ENCODE results near the gene ADGRL3.
"Not testable (repeated sequence)": the region's sequence is repeated elsewhere in the genome, so short reads cannot be mapped to it uniquely, and the experiment has no call there.

ADGRL3 gene

DNA sequence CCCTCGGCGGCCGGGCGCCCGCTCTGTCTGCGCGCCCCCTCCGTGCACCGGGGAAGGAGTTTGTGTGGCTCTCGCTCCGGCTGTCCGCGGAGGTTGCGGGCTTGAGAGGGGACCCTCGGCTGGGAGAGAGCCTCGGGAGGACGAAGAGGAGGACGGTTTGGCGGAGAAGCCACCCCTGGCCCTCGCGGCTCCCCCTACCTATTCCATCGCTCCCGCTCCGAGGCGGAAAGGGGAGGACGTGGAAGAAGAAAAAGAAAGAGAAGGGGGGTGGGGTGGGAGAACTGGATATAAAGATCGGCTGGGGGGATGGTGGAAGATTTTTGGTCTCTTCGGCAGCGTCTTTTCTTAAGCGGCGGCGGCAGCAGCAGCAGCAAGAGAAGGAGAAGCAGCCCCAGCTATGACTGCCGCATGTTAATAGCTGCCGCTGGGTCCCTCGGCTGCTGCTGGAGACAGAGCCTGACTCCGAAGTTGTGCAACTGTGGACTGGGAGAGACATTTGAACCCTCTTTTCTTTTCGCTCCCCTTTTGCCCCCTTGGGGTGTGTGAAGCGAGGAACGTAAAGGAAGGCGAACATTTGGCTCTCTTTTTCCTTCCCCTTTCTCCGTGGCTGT, 895 bp downstream of the ADGRL3 start:
- TF ChIP-seq POLR2A (IDR thresholded peaks at IDR 0.05; ENCODE audit: low read depth, low read length): no peak
- no peak for DNase-seq (ENCODE audit: insufficient read length, low spot score)
- FAIRE-seq: no peak

DNA sequence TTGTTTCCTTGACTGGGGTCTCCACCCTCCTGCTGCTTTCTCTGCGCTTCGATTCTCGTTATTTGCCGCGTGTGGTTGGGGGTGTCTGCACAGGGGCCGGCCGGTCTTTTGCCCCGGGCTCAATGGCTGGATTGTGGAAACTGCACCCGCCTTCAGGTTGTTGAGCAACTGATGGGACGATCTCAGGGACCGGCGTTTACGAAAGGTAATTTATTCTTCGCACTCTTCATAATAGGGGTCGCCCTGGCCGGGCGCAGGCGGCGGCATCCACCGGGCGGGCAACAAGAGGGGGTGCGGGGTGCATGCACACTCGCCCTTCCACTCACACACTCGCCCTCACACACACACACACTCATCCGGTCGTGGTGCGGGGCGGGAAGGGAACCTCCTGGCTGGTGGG, 1.4 kb downstream of the ADGRL3 start:
- DNase-seq (ENCODE audit: insufficient read length, low spot score): no peak
- TF ChIP-seq POLR2A (IDR thresholded peaks at IDR 0.05; ENCODE audit: low read depth, low read length): no peak
- no peak for FAIRE-seq

DNA sequence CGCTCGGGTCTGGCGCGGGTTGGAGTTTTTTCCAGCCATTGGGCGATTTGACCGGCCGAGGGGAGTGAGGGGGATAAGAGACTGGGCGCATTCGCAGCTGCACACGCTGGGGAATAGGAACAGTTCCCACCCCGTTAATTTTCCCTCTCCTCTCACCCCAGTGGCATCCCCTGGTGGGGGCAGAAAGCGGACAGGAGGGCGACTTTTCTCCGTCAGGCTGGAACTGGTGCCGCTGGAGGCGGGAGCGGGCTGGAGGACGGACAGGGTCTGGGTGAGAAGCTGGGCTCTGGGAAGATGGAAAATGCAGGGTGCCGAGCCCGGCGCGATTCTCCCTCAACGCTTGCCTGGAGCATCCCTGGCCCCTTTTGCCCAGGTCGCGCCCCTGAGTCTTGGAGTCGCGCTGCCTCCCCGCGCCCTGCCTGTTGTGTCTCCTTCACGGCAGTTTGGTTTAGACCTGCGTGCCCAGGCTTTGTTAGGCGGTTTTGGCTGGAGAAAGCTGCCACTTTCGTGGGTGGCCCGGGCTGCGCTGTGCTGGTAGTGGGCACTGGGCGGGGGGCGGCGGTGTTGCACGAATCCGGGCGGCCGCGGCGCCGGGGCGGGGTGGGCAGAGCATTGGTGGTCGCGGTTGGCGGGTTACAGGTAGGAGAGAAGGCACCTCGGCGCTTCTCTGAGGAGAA, 2.0 kb downstream of the ADGRL3 start:
- TF ChIP-seq POLR2A (IDR thresholded peaks at IDR 0.05; ENCODE audit: low read depth, low read length): no peak

DNA sequence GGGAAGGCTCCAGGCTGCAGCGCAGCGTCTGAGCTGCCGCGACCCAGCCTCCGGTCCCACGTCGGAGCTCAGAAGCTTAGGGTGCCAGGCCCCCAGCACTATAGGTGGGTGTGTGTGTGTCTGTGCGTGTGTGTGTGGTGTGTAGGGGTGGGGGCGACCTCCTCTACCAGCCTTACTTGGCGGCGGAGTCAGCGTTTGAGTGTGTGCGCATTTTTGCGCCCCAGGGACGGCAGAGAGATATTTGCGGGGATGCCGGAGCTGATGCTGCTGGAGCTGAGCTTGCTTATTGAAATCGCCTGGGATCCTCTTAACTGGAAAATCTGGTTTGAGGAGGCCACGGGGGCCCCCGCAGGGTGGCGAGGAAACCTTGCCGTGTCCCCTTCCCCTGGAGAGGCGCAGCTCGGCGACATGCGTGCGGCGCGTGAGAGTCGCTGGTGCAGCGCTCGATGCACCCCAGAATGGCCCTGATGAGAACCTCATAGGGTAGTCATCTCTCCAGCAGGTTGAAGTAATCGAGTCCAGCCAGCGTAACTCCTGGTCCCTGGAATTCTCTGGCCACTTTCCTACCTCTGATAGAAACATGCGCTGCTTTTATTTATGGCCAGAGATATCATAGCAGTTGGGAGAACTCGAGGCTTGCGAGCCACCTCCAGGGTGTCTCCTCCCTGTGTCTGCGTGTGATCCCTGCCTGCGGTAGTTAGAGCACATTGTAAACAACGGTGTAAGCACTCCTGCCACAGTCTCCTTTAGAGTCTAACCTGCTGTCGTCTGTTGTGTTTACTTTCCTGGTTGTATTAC, 2.7 kb downstream of the ADGRL3 start:
- DNase-seq (ENCODE audit: insufficient read length, low spot score): no peak
- no peak for FAIRE-seq
- no peak for TF ChIP-seq POLR2A (IDR thresholded peaks at IDR 0.05; ENCODE audit: low read depth, low read length)

More for the DNA sequence above, 2.0 kb downstream of the ADGRL3 start:
- FAIRE-seq (no peak), DNase-seq (ENCODE audit: insufficient read length, low spot score) (no peak)

DNA sequence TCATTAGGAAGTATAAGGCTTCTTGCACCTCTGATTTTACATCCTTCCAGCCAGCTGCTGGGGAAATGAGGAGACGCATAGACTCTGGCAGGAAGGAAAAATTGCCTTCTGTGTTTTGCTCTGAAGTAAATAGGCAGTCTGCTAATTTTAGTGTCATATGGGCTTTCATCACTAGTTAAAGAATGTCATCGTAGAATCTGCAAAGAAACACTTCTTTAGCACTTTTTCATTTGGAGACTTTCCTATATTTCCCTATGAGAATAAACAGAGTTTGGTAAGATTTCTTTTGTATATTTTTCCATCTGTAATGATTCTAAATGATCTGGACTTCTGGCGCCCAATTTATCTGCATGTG, 3.3 kb downstream of the ADGRL3 start:
- TF ChIP-seq POLR2A (IDR thresholded peaks at IDR 0.05; ENCODE audit: low read depth, low read length): no peak
- FAIRE-seq (no peak), DNase-seq (ENCODE audit: insufficient read length, low spot score) (no peak)

DNA sequence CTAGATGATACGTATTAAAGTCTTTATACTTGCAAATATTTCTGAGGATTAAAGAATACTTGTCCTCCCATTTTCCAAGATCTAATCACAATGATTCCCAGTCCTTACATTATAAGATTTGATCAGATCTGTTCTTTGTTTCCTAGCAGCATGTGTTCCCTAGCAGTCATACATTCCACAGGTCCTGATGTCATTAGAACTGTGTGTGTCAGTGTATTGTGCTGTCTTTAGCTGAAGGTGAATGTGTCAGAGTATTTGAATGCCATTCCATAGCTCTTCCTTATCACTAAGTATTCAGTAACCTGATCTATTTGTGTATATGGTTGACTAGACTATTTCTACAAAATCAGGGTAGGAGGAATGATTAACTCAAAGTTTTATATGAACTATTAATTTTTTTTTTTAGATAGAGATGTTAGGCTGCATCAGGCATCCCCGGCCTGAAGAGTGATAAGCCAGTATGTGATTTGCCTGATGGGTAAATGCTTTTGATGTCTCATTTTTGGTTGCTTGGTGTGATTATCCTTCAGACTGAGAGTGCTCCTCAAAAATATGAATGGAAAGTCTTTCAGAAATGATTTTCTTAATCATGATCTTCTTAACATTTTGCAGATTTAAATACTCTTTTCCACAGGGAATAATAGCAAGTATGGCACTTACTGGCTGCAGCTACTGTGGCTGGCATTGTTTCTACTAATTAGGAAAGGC, 4.4 kb downstream of the ADGRL3 start:
- no peak for TF ChIP-seq POLR2A (IDR thresholded peaks at IDR 0.05; ENCODE audit: low read depth, low read length)
- DNase-seq (ENCODE audit: insufficient read length, low spot score) (peak; percentile 39), FAIRE-seq (peak; percentile 81)

DNA sequence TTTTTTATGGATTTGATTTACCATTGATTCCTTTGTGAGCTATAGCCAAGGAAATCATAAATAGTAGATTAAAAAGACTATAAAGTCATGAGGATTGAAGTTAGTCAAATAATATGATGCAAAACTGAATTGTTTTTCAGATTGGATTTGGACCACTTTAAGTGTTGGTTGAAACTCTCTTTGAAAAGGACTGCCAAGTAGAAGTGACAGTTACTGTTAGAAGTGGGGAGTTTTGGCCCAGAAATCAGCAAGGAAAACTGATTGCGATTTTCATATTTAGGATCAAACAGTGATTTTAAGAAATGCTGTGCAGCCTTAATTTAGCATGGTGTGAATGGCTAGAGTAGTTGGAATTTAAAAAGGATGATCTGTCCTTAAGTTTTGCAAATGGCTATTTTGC, 4.9 kb downstream of the ADGRL3 start:
- no peak for TF ChIP-seq POLR2A (IDR thresholded peaks at IDR 0.05; ENCODE audit: low read depth, low read length)
- no peak for FAIRE-seq
- no peak for DNase-seq (ENCODE audit: insufficient read length, low spot score)

DNA sequence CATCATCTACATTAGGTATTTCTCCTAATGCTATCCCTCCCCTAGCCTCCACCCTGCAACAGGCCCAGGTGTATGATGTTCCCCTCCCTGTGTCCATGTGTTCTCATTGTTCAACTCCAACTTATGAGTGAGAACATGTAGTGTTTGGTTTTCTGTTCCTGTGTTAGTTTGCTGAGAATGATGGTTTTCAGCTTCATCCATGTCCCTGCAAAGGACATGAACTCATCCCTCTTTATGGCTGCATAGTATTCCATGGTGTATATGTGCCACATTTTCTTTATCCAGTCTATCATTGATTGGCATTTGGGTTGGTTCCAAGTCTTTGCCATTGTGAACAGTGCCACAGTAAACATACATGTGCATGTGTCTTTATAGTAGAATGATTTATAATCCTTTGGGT, 7.0 kb downstream of the ADGRL3 start:
- FAIRE-seq; DNase-seq (ENCODE audit: insufficient read length, low spot score): not testable (repeated sequence)

DNA sequence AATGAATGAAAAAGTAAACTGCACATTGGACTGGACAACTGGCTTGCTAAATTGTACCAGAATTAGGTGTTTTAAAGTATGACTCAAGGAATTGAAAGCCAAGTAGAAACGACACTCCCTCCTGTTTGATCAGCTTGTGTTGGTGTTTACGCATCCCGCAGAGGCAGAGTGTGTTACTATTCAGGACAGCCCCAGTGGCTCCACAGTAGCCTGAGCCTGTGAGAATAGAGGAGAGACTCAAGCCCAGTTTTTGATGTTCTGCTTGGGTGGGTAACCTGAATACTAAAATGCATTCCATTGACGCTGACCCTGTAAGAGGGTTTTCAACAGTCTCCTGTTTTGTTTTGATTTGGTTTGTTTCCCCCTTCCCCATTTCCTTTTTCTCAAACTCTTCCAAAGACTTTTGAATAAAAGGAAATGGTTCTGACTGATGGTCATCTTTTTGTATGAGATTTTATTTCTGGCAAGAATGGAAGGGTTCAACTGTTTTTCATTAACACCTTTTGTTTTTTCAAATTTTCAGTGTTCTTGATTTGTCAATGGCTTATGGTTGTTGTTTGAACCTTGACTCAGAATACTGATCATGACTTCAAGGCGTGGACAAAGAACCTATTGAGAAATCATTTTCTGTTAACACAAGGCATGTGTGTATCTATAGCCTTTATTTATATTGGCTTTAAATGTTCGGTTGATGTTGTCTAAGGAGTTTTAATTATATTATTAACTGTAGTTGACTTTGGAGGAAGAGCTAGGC, 10.2 kb downstream of the ADGRL3 start:
- TF ChIP-seq POLR2A (IDR thresholded peaks at IDR 0.05; ENCODE audit: low read depth, low read length): no peak
- FAIRE-seq: no peak
- DNase-seq (ENCODE audit: insufficient read length, low spot score): no peak

DNA sequence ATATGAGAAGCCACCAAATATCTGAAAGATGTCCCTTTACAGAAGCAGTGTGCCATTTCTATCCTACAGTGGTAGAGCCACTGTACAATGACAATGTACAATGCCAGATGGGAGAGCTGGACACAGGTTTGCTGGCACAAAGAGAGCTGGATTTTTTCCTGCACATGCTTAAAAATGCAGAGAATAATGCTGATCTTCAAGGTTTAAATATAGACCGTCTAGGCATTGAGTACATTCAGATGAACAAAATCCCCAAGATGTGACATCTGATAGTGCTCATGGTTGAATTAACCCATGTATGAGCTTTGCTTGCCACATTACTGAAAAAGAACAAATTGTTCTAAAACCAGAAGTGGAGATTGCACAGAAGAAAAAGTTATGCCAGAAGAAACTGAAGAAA, 11.7 kb downstream of the ADGRL3 start:
- TF ChIP-seq POLR2A (IDR thresholded peaks at IDR 0.05; ENCODE audit: low read depth, low read length): no peak
- no peak for DNase-seq (ENCODE audit: insufficient read length, low spot score)
- no peak for FAIRE-seq

DNA sequence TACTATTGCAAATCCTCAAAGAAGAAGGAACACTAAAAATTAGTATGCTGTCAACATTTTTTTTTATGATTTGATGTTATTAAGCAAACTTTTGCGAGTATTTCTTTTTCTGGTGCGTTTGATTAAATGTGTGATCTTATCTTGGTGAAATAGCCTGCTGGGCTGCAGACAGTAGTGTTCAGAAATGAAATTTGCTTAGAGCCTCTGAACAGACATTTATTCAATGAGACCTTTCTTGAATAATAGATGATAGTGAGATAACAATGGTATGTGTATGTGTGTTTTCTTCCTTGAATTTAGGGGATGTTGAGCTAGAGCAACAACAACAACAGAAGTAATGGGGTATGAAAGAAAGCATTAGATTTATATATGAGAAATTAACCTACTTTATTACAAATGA, 12.7 kb downstream of the ADGRL3 start:
- no peak for FAIRE-seq
- no peak for TF ChIP-seq POLR2A (IDR thresholded peaks at IDR 0.05; ENCODE audit: low read depth, low read length)
- no peak for DNase-seq (ENCODE audit: insufficient read length, low spot score)

DNA sequence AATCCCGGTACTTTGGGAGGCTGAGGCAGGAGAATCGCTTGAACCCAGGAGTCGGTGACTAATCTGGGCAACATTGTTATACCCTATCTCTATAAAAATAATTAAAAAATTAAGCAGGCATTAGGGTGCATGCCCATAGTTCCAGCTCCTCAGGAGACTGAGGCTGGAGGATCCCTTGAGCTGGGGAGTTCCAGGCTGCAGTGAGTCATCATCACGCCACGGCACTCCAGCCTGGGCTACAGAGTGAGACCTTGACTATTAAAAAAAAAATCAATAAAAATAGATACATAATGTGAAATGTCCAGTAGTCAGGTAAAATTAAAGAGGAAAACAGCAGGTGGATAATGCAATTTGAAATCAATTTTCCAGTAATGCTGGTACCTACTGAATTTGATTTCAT, 14.6 kb downstream of the ADGRL3 start:
- FAIRE-seq (no peak), DNase-seq (ENCODE audit: insufficient read length, low spot score) (no peak)
- TF ChIP-seq POLR2A (IDR thresholded peaks at IDR 0.05; ENCODE audit: low read depth, low read length): no peak

DNA sequence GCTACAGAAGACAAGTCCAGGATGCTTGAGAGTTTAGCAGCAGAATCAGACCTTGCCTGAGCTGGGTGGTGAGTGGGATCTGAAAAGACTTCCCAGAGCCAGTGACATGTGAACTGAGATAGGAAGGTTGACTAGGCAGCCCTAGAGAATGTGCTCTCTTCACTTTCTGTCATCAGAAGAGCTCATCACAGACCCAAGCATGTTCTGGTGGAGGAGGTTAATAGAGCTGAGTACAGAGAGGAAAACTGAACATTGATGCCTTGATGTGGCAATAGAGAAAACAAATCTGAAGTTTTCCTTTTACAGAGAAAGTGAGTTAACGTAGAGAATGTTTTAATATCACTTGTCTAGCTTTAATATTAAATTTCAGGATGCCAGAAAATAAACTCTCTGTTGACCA, 17.1 kb downstream of the ADGRL3 start:
- DNase-seq (ENCODE audit: insufficient read length, low spot score): no peak
- no peak for FAIRE-seq
- TF ChIP-seq POLR2A (IDR thresholded peaks at IDR 0.05; ENCODE audit: low read depth, low read length): no peak

DNA sequence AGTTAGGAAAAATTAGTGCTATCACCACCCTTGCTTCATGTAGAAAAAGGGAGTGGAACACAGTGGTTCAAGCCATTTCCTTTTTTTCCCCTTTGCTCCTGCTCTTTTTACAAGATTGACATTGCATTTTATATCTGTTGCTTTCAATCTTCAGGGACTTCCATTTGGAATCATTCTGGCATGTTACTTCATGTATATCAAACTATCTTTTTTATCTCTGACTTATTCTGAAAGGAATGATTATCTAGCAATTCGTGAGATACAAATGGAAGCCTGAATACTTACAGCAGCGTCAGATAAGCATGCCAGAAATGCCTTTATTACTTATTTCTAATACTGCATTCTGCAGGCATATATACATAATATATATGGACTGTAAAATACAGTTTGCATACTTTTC, 20.4 kb downstream of the ADGRL3 start:
- DNase-seq (ENCODE audit: insufficient read length, low spot score) (no peak), FAIRE-seq (no peak)
- TF ChIP-seq POLR2A (IDR thresholded peaks at IDR 0.05; ENCODE audit: low read depth, low read length): no peak

Data from H54 (cell line).